H1 (cell line): ENCODE measurements around the gene CELF5. TPM values are rescaled to one million over a fixed set of nuclear protein-coding genes. Genes with fewer than 3 reads are reported as not detected.

Source experiments
- CTCF ChIA-PET: fragments of 300-600 bp; sonication (Branson Sonifier 250); formaldehyde crosslinking; loops from one replicate; lab custom pipeline; 2021; ENCODE audit not compliant: partially characterized antibody; lab: Charles Lee
- POLR2A ChIA-PET: fragments of 300-600 bp; sonication (Branson Sonifier 250); formaldehyde crosslinking; loops from one replicate; lab custom pipeline; 2021; ENCODE audit warnings: inconsistent platforms; ENCODE audit not compliant: partially characterized antibody; lab: Charles Lee
- DNase-seq, 2 experiments: peaks; one replicate each; pipeline versions ENCODE4 v3.0.0 to v3.0.0-alpha.2; 2010 to 2022; ENCODE audit warnings: low spot score in 2 of 2, low read depth in 1 of 2, mixed read lengths in 1 of 2
- FAIRE-seq: peaks from 2 replicates; lab custom pipeline; 2011; peaks lifted over from hg19 to GRCh38; lab: Jason Lieb, UNC
- H2AFZ ChIP-seq: 2 replicates; pipeline ENCODE4 v1.8.1; 2012; ENCODE audit warnings: low read length, inconsistent platforms
- H2AK5ac ChIP-seq: 2 replicates; pipeline ENCODE4 v1.6.1; 2013; ENCODE audit warnings: low read depth, low read length
- H2BK120ac ChIP-seq: replicated peaks from 2 replicates; pipeline ENCODE3; 2013; ENCODE audit warnings: low read depth, low read length, inconsistent platforms
- H2BK12ac ChIP-seq: 2 replicates; pipeline ENCODE4 v1.6.1; 2013; ENCODE audit warnings: low read depth, low read length
- H2BK15ac ChIP-seq: 2 replicates; pipeline ENCODE4 v1.6.1; 2013; ENCODE audit warnings: low read length
- H2BK20ac ChIP-seq: 2 replicates; pipeline ENCODE4 v1.6.1; 2013; ENCODE audit warnings: low read length
- H2BK5ac ChIP-seq: 2 replicates; pipeline ENCODE4 v1.6.1; 2013; ENCODE audit warnings: low read depth, low read length
- H3K14ac ChIP-seq: 2 replicates; pipeline ENCODE4 v1.6.1; 2013; ENCODE audit warnings: inconsistent platforms; ENCODE audit not compliant: insufficient read length
- H3K18ac ChIP-seq: 2 replicates; pipeline ENCODE4 v1.6.1; 2013; ENCODE audit warnings: low read length; ENCODE audit errors: extremely low read depth
- H3K23ac ChIP-seq: 2 replicates; pipeline ENCODE4 v1.6.1; 2013; ENCODE audit warnings: inconsistent platforms; ENCODE audit not compliant: insufficient read length
- H3K23me2 ChIP-seq: 2 replicates; pipeline ENCODE4 v1.6.1; 2013; ENCODE audit warnings: low read depth, low read length
- H3K27ac ChIP-seq: 2 replicates; pipeline ENCODE4 v1.6.1; 2011; ENCODE audit warnings: low read depth, low read length, inconsistent platforms
- H3K27me3 ChIP-seq, 4 experiments: replicated peaks in 1 of 4; 1 replicate in 1 of 4; 2 replicates in 3 of 4; pipeline versions ENCODE4 v1.6.1 to v1.8.1; 2011 to 2013; ENCODE audit warnings: low read length in 3 of 4, mild to moderate bottlenecking in 3 of 4, inconsistent platforms in 2 of 4, mixed read lengths in 2 of 4, moderate library complexity in 1 of 4; ENCODE audit not compliant: control insufficient read depth in 3 of 4, insufficient read depth in 3 of 4; ENCODE audit errors: extremely low read depth in 1 of 4
- H3K36me3 ChIP-seq, 4 experiments: 2 replicates each; pipeline versions ENCODE4 v1.6.1 to v1.8.1; 2011 to 2013; ENCODE audit warnings: mild to moderate bottlenecking in 4 of 4, low read length in 3 of 4, moderate library complexity in 2 of 4, control low read depth in 1 of 4, inconsistent platforms in 1 of 4; ENCODE audit not compliant: insufficient read depth in 4 of 4, control insufficient read depth in 2 of 4
- H3K4ac ChIP-seq: replicated peaks from 2 replicates; pipeline ENCODE3; 2013; ENCODE audit warnings: low read length, low read depth, mixed read lengths, inconsistent platforms; ENCODE audit not compliant: insufficient read length
- H3K4me1 ChIP-seq, 4 experiments: replicated peaks in 1 of 4; 1 replicate in 1 of 4; 2 replicates in 3 of 4; pipeline versions ENCODE4 v1.6.1 to v1.8.1; 2011 to 2013; ENCODE audit warnings: low read length in 3 of 4, inconsistent platforms in 2 of 4, mixed read lengths in 1 of 4; ENCODE audit not compliant: insufficient read depth in 4 of 4, control insufficient read depth in 3 of 4
- H3K4me2 ChIP-seq, 2 experiments: 2 replicates each; pipeline versions ENCODE4 v1.6.1 to v1.8.1; 2011 to 2013; ENCODE audit warnings: low read depth in 2 of 2, low read length in 2 of 2, control low read depth in 1 of 2, inconsistent platforms in 1 of 2, mild to moderate bottlenecking in 1 of 2; ENCODE audit not compliant: insufficient read depth in 1 of 2
- H3K4me3 ChIP-seq, 4 experiments: fragments of 200-600, 300-600 bp in 1 of 4; sonication (generic), shearing (Covaris generic), sonication (Bioruptor Twin) in 1 of 4; 2 replicates each; pipeline versions ENCODE4 v1.5.1 to v1.8.1; 2011 to 2016; ENCODE audit warnings: low read length in 4 of 4, low read depth in 3 of 4, control low read depth in 2 of 4, inconsistent platforms in 2 of 4, mild to moderate bottlenecking in 2 of 4, mixed read lengths in 1 of 4, moderate library complexity in 1 of 4; ENCODE audit not compliant: insufficient read depth in 2 of 4; ENCODE audit errors: extremely low read depth in 1 of 4
- H3K56ac ChIP-seq: replicated peaks from 2 replicates; pipeline ENCODE3; 2013; ENCODE audit warnings: low read depth, mild to moderate bottlenecking, mixed read lengths, low read length, inconsistent platforms; ENCODE audit not compliant: insufficient read length
- H3K79me1 ChIP-seq: 2 replicates; pipeline ENCODE4 v1.6.1; 2013; ENCODE audit warnings: low read depth, low read length, control low read depth
- H3K79me2 ChIP-seq, 2 experiments: 2 replicates each; pipeline versions ENCODE4 v1.6.1 to v1.8.1; 2012 to 2013; ENCODE audit warnings: low read length in 2 of 2, mild to moderate bottlenecking in 2 of 2, inconsistent platforms in 1 of 2; ENCODE audit not compliant: insufficient read depth in 2 of 2, control insufficient read depth in 1 of 2
- H3K9ac ChIP-seq, 4 experiments: replicated peaks in 1 of 4; 1 replicate in 1 of 4; 2 replicates in 3 of 4; pipeline versions ENCODE4 v1.6.1 to v1.8.1; 2011 to 2013; ENCODE audit warnings: low read depth in 3 of 4, low read length in 3 of 4, control low read depth in 2 of 4, mild to moderate bottlenecking in 2 of 4, moderate library complexity in 2 of 4, inconsistent platforms in 1 of 4; ENCODE audit errors: extremely low read depth in 1 of 4
- H3K9me3 ChIP-seq, 2 experiments: 2 replicates each; pipeline versions ENCODE4 v1.6.1 to v1.8.1; 2012 to 2013; ENCODE audit warnings: mild to moderate bottlenecking in 2 of 2, moderate library complexity in 2 of 2, control low read depth in 1 of 2, inconsistent platforms in 1 of 2, low read depth in 1 of 2, low read length in 1 of 2, mixed read lengths in 1 of 2; ENCODE audit not compliant: insufficient read depth in 2 of 2
- H4K20me1 ChIP-seq, 2 experiments: replicated peaks in 1 of 2; 2 replicates each; pipeline versions ENCODE3 to v1.8.1; 2011 to 2013; ENCODE audit warnings: inconsistent platforms in 2 of 2, low read length in 2 of 2, mild to moderate bottlenecking in 1 of 2; ENCODE audit not compliant: insufficient read depth in 2 of 2, control insufficient read depth in 1 of 2
- H4K5ac ChIP-seq: 2 replicates; pipeline ENCODE4 v1.6.1; 2013; ENCODE audit warnings: low read length, low read depth, mixed read lengths, inconsistent platforms; ENCODE audit not compliant: insufficient read length
- H4K8ac ChIP-seq: 2 replicates; pipeline ENCODE4 v1.8.0; 2013; ENCODE audit warnings: mild to moderate bottlenecking, moderate library complexity, low read length, inconsistent platforms; ENCODE audit not compliant: insufficient read depth; ENCODE audit errors: extremely low read depth
- H4K91ac ChIP-seq: replicated peaks from 2 replicates; pipeline ENCODE3; 2013; ENCODE audit warnings: low read length, mixed read lengths, inconsistent platforms; ENCODE audit not compliant: insufficient read length
- BACH1 ChIP-seq: IDR thresholded peaks from 2 replicates; pipeline ENCODE4 v1.6.1; 2012; ENCODE audit warnings: low read length, improper control_type of control experiment
- BCL11A ChIP-seq, 2 experiments: IDR thresholded peaks; one replicate each; pipeline ENCODE4 v1.6.1; 2011; ENCODE audit warnings: low read depth in 2 of 2, low read length in 2 of 2, mild to moderate bottlenecking in 2 of 2
- CBX5 ChIP-seq: fragments of 300-800, 300-1000 bp; sonication (generic); IDR thresholded peaks from 2 replicates; pipeline ENCODE4 v1.7.1; 2016; ENCODE audit warnings: antibody characterized with exemption, low read length, low read depth
- EP300 ChIP-seq, 2 experiments: IDR thresholded peaks; 1 replicate in 1 of 2; 2 replicates in 1 of 2; pipeline ENCODE4 v1.6.1; 2011 to 2012; ENCODE audit warnings: low read depth in 2 of 2, low read length in 2 of 2, mild to moderate bottlenecking in 2 of 2, borderline replicate concordance in 1 of 2, inconsistent platforms in 1 of 2, moderate library complexity in 1 of 2
- GABPA ChIP-seq: IDR thresholded peaks from 2 replicates; pipeline ENCODE4 v1.6.1; 2011; ENCODE audit warnings: mild to moderate bottlenecking, low read length, moderate library complexity, borderline replicate concordance; ENCODE audit not compliant: insufficient read depth
- NRF1 ChIP-seq: IDR thresholded peaks from 2 replicates; pipeline ENCODE4 v1.6.1; 2011; ENCODE audit warnings: mild to moderate bottlenecking, low read depth, low read length, improper control_type of control experiment
- PHF8 ChIP-seq: fragments of 200-600 bp; sonication (generic); conservative IDR thresholded peaks from 2 replicates; pipeline ENCODE4 v1.7.1; 2012; ENCODE audit warnings: low read depth, mild to moderate bottlenecking, inconsistent platforms, low read length, moderate library complexity
- SP2 ChIP-seq: IDR thresholded peaks from 2 replicates; pipeline ENCODE4 v1.6.1; 2012; ENCODE audit warnings: mild to moderate bottlenecking, low read length, inconsistent platforms
- SP4 ChIP-seq: IDR thresholded peaks from 2 replicates; pipeline ENCODE4 v1.6.1; 2012; ENCODE audit warnings: low read length, inconsistent platforms
- SUZ12 ChIP-seq: fragments of 200-600 bp; sonication (generic); IDR thresholded peaks from 2 replicates; pipeline ENCODE4 v1.6.1; 2012; ENCODE audit warnings: mild to moderate bottlenecking, inconsistent platforms, low read length, moderate library complexity, mixed read lengths
- TEAD4 ChIP-seq: IDR thresholded peaks from 2 replicates; pipeline ENCODE4 v1.6.1; 2012; ENCODE audit warnings: low read depth, low read length, inconsistent platforms, mixed read lengths
- WGBS, 2 experiments: shearing (Covaris generic) in 1 of 2; methylation state at CpG; one replicate each; pipeline versions ENCODE4 v1.1.6 to v1.1.7; 2013 to 2015; ENCODE audit warnings: low lambda C conversion rate in 2 of 2, mixed read lengths in 2 of 2, inconsistent platforms in 1 of 2, low coverage in 1 of 2, missing lambda C conversion rate in 1 of 2; ENCODE audit not compliant: insufficient replicate concordance in 2 of 2, insufficient coverage in 1 of 2, insufficient read length in 1 of 2; ENCODE audit errors: extremely low coverage in 1 of 2, missing lambda C conversion rate in 1 of 2; 5-methylcytosine and 5-hydroxymethylcytosine counted together
- polyA plus RNA-seq, 7 experiments: library from polyadenylated mRNA; depleted of rRNA in 3 of 7; stranded (reverse) in 5 of 7; unstranded in 2 of 7; fragments of >200 nt in 5 of 7; fragments of 200-250 nt in 2 of 7; gene quantifications; 1 replicate in 5 of 7; 2 replicates in 1 of 7; 4 replicates in 1 of 7; pipeline versions ENCODE4 v1.2.1 to v1.2.3, GENCODE V29; 2011 to 2013; ENCODE audit warnings: missing spikeins in 2 of 7, mixed read lengths in 2 of 7
- total RNA-seq: library from RNA; stranded (reverse); fragmentation: NEBNext Ultra II Directional; extraction: Animal tissue kit (Norgen Biotek cat#: 25700); gene quantifications from 2 replicates; pipeline ENCODE4 v1.2.1, GENCODE V29; 2021

The CELF5 gene
- total and polyA plus RNA-seq, 2 of the 8 experiments (the other 6 are each of a cell fraction or from before 2014, with no cell fraction given), result 9.8 to 15.0 TPM

- no peaks in the 10 kb centered on the region for H3K79me2 ChIP-seq
- no peak overlapping the region for H2AK5ac ChIP-seq
- ChIA-PET POLR2A (no interaction called here), CTCF (interaction anchor here (1.1 kb wide), 1 partner anchor 24 kb away, joined by 4 read pairs; no protein-coding TSS in a partner anchor)
- H3K9me3 ChIP-seq, result no peaks in the 10 kb centered on the region
- H3K4me3 ChIP-seq, result no peak overlapping the region
- H4K5ac ChIP-seq, result no peak overlapping the region
- peaks cover 0 to 3% (median 0%) of the 10 kb centered on the region in 4 experiments; a peak in 1 of 8 replicates for H3K36me3 ChIP-seq
- peaks cover 0 to 14% of the 10 kb centered on the region in 2 experiments for H4K20me1 ChIP-seq
- 0 out of 2 replicates have a peak overlapping the region, but pooled peaks have one; percentile 35 for H4K8ac ChIP-seq
- H3K56ac ChIP-seq, result no peak overlapping the region
- H3K4me1 ChIP-seq, result peaks cover 2 to 10% (median 5%) of the 10 kb centered on the region in 4 experiments; a peak in 6 of 7 replicates
- no peak overlapping the region for H3K23ac ChIP-seq
- no peak overlapping the region for H4K91ac ChIP-seq
- H2BK20ac ChIP-seq, result no peak overlapping the region
- H3K18ac ChIP-seq, result no peak overlapping the region
- no peak overlapping the region for H2AFZ ChIP-seq
- no peaks in the 10 kb centered on the region for H3K79me1 ChIP-seq
- no peak overlapping the region for H3K4ac ChIP-seq
- H3K23me2 ChIP-seq, result peaks cover 3% of the 10 kb centered on the region; the same call in 1 of the 2 replicates
- H3K27me3 ChIP-seq, result no peaks in the 10 kb centered on the region; a peak in 1 of 7 replicates
- H3K9ac ChIP-seq, result no peak overlapping the region
- 76 to 100% methylated on average over 1 to 11 of the region's 11 CpGs for WGBS, 2 experiments
- H3K14ac ChIP-seq, result no peak overlapping the region
- FAIRE-seq, result no peak
- H2BK120ac ChIP-seq, result no peak overlapping the region
- H2BK15ac ChIP-seq, result 0 out of 2 replicates have a peak overlapping the region, but pooled peaks have one; percentile 40
- H3K27ac ChIP-seq, result no peak overlapping the region
- no peak for DNase-seq
- no peak overlapping the region for H2BK12ac ChIP-seq
- H2BK5ac ChIP-seq, result peak overlapping the region; percentile 3; the same call in 1 of the 2 replicates
- no peak overlapping the region for H3K4me2 ChIP-seq
- no peak for TF ChIP-seq BCL11A (IDR thresholded peaks at IDR 0.05; ENCODE audit: low read depth in 2 of 2, low read length in 2 of 2)
- no peak for TF ChIP-seq CBX5
- TF ChIP-seq SP4, result no peak
- no peak for TF ChIP-seq SP2
- no peak for TF ChIP-seq GABPA
- no peak for TF ChIP-seq PHF8
- no peak for TF ChIP-seq SUZ12
- TF ChIP-seq TEAD4, result no peak
- TF ChIP-seq NRF1, result no peak
- TF ChIP-seq BACH1, result no peak
- no peak for TF ChIP-seq EP300 (IDR thresholded peaks at IDR 0.05; ENCODE audit: borderline replicate concordance in 1 of 2, low read depth in 2 of 2, low read length in 2 of 2)
Measured at GRCh38 chr19:3278294-3278693, 53.8 kb downstream of the CELF5 start.
